ENCODE results near the gene LARP7. TPM values are rescaled to one million over a fixed set of nuclear protein-coding genes. Genes with fewer than 3 reads are reported as not detected.
"Not testable (repeated sequence)": the region's sequence is repeated elsewhere in the genome, so short reads cannot be mapped to it uniquely, and the experiment has no call there.

The LARP7 gene
- total RNA-seq (2014; rRNA removed; shearing (Covaris generic)): 31.7 and 37.9 TPM in 2 replicates
- polyA plus RNA-seq (2015; cell fraction: cytosol; rRNA removed): 31.5 and 41.2 TPM in 2 replicates
- polyA plus RNA-seq (2015; cell fraction: nucleus; rRNA removed): 50.2 and 51.1 TPM in 2 replicates

DNA sequence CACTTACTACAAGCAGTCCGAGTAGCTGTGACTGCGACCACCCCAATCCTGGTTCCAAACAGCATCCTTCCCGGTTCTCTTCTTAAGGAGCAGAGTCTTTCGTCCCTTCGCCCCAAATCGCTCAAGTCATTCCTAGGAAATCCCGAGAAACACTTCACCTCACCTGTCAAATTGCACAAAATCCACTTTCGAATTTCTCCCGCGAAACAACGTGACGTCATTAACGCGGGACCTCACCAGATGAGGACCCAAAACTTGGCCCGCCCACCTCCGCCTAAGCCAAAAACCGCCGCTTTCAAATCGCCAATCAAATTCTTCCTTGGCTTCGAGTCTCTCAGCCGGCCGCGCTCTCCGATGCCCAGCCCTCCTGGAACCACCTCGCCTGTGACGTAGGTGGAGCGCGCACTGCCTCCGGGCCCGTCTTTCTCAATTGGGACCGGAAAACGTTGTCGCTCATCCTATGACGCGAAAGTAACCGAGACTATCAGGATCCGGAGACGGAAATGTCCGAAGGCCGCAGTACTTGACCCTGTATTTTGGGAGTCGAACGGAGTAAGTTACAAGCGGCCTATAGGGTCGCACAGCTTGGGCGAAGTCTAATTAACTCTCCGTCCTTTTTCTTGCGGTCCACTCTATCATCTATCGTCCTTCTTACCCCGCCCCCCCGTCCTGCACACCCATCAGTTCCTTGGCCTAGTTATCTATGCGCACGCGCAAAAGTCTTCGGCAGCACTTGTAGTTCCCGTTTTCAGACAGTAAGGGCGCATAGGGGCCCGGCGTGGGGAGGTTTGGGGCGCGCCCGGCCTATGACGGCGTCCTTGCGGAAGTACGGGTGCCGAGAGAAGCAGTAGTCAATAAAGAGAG, at the start of gene LARP7, which contains the start of gene ZGRF1:
LARP7 (plus strand) TSS at position 456 of the 864 bp plus-strand sequence. CDS start 7,527 bp downstream, outside the sequence.
ZGRF1 (minus strand) TSS at position 222 of the 864 bp plus-strand sequence. CDS start 3,733 bp downstream, outside the sequence.
- peak; percentile 98 for DNase-seq (ENCODE audit: low read depth)

DNA sequence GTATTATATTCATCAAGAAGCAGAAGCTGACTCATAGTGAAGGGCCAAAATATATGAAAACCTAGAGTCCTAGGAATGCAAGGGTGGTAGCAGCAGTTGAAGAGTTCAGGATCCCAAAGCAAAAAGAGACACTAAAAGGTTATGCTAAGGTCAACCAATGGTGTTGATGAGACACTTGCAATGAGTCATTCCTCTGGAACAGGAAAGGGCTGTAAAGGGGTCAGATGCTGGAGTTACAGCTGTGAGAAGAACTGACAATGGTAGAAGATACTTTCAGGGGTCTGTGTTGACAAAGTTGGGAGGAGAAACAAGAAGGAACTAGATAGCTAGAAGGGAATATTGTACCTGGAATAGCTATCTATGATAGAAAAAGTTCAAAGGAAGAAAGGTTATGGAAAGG, 47.7 kb upstream of the LARP7 start:
- DNase-seq (ENCODE audit: low read depth): peak; percentile 57

DNA sequence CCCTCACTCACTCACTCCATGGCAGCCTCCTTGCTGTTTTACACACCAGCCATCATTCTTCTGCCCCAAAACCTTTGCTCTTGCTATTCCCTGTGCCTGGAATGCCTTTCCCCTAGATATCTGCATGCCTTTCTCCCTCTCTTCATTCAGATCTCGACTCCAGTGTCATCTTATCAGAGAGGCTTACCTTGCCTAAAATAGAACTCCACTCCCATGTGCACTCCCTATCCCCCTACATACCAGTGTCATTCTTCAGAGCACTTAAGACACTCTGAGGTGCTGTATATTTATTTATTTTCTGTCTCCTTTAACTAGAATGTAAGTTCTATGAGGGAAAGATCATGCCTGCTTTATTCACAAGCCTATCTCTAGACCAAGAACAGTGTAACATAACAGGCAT, 45.4 kb upstream of the LARP7 start:
- no peak for DNase-seq (ENCODE audit: low read depth)

DNA sequence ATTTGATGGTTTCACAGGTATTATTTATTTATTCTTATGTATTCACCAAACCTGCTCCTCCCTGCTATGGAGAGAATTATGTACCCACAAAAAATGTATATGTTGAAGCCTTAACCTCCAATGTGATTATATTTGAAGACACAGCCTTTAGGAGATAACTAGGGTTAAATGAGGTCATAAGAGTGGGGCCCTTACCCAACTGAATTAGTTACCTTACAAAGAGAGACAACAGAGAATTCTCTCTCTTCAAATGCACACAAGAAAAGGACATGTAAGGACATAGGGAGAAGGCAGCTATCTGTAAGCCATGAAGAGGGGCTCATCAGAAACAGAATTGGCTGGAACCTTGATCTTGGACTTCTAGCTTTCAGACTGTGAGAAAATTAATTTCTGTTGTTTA, 44.2 kb upstream of the LARP7 start:
- no peak for DNase-seq (ENCODE audit: low read depth)

DNA sequence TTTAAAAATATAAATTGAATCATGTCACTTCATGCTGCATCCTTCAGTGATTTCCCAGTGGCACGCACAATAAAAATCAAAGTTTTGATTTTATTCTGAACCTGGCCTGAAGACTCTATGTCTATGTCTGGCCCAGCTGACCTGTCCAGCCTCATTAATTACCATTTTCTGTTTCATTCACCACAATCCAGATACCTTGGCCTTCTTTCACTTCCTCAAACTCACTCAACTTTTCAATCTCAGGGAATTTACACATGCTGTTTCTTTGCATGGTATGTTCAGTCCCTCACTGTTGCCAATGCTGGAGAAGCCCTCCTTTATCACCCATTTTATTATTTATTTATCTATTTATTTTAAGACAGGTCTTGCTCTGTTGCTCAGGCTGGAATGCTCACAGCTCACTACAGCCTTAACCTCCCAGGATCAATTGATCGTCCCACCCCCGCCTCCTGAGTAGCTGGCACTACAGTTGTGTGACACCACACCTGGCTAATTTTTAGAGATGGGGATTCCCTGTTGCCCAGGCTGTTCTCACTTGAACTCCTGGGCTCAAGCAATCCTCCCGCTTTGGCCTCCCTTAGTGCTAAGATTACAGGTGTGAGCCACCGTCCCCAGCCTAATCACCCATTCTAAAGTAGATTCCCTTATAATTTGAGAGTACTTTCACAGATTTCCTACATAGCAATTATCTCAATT, 43.4 kb upstream of the LARP7 start:
- DNase-seq (ENCODE audit: low read depth): no peak

DNA sequence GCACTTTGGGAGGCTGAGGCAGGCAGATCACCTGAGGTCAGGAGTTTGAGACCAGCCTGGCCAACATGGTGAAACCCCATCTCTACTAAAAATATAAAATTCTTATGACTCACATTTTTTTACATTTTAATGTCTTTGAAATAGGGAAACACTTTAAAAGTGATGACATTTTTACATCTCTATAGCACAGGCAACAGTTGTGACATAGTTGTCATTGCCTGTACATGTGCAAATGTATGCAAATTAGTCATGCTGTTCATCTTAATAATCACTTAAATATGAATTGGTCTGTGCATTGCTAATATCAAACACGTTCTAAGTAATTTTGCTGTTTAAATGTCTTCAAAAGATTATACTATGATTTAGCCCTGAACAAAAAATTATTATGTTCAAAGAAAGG, 42.0 kb upstream of the LARP7 start:
- DNase-seq (ENCODE audit: low read depth): no peak

DNA sequence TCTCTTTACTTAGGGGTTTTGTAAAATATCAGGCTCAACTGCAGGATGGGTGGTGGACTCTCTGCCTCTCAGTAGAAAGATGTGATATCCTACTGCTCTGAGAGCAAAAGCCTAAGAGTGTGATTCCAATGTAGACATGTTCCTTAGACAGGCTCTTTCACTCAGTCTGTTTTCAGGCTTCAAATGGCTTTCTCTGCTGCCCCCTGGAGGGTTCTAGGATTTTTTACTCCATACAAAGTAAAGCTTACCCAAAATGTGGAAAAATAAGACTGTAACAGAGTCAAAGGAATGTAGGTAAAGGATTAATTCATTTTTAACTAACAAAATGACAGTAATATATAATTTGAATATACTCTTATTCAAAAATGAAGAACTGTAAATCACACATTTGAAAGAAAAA, 32.4 kb upstream of the LARP7 start:
- DNase-seq (ENCODE audit: low read depth): peak; percentile 50

DNA sequence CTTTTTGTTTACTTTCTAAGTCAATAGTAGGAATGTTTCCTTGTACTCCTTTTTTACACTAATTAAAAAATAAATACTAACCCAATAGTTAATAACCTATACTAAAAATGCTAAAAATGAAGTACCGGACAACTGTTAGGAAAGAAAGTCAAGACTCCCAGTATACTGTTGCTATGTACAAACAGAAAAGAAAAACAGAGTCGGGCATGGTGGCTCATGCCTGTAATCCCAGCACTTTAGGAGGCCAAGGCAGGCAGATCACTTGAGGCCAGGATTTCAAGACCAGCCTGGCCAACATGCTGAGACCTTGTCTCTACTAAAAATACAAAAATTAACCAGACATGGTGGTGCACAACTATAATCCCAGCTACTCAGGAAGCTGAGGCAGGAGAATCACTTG, 24.1 kb upstream of the LARP7 start:
- DNase-seq (ENCODE audit: low read depth): not testable (repeated sequence)

DNA sequence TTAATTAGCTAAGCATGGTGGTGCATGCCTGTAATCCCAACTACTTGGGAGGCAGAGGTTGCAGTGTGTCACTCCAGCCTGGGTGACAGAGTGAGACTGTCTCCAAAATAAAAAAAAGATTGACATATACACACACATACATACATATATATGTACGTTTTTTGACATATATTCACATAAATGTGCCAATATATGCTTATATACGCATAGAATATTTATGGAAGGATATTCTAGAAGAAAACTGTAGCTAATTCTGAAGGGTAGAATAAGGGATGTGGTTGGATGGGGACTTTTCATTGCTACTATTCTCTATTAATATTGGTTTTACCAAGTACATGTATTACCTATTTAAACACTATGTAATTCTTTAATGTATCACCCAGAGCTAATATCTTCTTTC, 20.0 kb upstream of the LARP7 start:
- DNase-seq (ENCODE audit: low read depth): no peak

DNA sequence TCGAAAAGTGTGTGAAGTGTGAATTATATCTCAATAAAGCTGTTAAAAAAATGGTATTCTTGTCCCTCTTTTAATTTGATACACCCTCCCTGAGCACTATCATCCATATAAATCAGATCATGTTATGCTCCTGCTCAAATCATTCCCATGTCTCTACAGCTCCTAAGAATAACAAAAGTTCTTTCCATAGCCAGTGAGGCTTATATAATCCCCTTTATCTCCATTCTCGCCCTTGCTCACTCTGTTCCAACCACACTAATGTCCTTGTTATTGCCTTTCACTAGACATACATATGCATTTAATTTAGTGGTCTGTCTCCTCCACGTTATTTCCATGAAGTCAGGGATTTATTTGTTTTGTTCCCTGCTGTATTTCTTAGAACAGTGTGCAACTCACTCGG, 10.7 kb upstream of the LARP7 start:
- DNase-seq (ENCODE audit: low read depth): no peak

DNA sequence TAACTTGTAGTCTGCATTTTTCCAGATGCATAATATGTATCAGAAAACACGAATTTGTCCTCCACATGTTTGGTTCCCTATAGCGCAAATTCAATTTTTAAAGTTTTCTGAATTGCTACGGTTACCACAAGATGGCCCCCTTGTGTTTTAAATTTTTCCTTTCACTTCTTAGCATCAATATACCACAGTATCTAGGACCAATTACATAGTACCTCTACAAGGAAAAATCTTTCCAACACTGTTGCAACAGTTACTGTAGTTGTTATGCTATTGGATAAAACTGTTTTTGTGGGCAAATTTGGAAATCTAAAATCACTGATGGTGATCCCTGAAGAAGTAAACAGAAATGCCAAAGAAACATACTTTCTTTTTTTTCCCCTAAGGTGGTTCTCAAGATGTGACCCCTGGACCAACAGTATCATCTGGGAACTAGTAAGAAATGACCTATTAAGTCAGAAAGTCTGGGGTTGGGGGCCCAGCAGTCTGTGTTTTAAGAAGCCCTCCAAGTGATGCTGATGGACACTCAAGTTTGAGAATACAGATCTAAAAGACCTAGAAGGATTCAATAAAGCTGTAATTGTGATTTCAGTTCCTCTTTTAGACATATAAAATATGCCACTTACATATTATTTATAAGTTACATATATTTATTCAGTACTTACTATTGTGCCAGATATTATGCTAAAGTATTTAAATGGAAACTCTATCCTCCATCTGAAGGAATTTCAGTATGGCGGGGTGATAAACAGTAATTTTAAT, 3.3 kb upstream of the LARP7 start:
- DNase-seq (ENCODE audit: low read depth): peak; percentile 52

DNA sequence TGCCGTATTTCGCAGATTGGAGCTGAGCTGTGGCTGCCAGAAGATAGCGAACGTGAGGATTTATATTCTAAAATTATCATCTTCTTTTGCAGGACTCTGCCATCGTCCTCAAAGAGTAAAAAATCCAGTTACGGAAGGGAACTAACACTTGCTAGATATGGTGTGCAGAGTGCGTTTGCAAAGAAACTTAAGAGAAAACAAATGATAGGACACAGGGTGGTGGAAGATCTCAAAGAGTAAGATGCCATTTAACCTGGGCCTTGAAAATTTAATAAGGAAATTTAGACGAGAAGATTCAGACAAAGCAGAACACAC, 566 bp downstream of the LARP7 start:
- DNase-seq (ENCODE audit: low read depth): no peak

DNA sequence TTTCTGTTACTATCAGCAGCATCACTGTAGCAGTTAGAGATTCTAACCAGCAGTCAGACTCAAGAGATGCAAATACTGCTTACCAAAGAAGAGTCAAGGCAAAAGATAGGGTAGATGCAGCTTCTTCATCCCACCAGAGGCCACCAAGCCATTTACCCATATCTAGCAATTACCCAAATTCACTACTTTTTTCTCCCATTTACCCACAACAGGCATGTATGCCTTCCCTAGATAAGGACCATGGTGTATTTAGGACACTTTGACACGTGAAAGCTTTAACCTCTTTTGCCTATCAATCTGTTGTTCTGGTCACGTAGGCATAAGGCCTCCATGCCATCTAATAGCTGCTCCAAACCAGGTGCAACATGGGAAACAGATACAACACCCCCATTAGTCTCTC, 5.6 kb downstream of the LARP7 start:
- no peak for DNase-seq (ENCODE audit: low read depth)

DNA sequence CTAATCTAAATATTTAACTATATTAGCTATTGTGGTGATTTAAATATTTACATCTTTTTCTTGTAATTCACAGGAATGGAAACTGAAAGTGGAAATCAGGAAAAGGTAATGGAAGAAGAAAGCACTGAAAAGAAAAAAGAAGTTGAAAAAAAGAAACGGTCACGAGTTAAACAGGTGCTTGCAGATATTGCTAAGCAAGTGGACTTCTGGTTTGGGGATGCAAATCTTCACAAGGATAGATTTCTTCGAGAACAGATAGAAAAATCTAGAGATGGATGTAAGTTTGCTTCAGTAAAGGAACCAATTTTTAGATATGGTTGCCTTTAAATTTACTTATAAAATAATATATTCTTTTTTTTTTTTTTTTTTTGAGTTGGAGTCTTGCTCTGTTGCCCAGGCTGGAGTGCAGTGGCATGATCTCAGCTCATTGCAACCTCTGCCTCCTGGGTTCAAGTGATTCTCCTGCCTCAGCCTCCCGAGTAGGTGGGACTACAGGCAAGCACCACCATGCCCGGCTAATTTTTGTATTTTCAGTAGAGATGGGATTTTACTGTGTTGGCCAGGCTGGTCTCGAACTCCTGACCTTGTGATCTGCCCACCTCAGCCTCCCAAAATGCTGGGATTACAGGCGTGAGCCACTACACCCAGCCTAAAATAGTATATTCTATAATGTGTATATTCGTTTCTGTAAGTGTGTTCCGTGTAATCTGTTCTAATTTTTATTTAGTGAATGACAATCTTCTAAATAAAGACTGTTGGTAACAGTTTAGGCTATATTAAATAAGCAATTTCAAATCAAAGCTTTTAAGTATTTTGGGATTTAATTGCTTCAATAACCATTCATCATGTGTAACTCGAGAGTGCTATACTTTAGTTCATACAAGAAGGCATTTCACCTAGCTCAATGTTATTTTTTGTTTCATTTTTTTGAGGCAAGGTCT, 7.9 kb downstream of the LARP7 start:
- not testable (repeated sequence) for DNase-seq (ENCODE audit: low read depth)

DNA sequence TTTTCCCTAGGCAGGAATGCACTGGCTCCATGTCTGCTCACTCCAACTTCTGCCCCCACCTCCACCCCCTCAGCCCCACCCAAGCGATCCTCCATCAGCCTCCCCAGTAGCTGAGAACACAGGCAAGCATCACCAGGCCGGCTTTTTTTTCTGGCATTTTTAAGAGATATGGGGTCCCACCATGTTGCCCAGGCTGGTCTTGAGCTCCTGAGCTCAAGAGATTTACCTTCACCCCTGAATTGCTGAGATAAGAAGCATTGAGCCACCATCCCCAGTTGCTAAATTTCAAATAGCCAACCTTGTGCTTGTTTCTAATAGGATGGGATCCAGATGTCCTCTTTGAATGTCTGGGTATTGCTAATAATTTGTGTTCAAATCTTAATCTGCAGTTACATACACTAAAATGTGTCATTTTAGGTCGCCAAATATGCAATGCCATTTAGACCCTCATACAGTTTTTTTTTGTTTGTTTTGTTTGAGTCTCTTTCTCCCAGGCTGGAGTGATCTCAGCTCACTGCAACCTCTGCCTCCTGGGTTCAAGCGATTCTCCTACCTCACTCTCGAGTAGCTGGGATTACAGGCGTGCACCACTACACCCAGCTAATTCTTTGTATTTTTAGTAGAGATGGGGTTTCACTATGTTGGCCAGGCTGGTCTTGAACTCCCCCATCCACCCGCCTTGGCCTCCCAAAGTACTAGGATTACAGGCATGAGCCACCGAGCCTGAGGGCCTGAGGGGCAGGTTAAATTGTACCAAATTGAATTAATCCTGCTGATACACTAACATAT, 8.8 kb downstream of the LARP7 start:
- DNase-seq (ENCODE audit: low read depth): no peak

DNA sequence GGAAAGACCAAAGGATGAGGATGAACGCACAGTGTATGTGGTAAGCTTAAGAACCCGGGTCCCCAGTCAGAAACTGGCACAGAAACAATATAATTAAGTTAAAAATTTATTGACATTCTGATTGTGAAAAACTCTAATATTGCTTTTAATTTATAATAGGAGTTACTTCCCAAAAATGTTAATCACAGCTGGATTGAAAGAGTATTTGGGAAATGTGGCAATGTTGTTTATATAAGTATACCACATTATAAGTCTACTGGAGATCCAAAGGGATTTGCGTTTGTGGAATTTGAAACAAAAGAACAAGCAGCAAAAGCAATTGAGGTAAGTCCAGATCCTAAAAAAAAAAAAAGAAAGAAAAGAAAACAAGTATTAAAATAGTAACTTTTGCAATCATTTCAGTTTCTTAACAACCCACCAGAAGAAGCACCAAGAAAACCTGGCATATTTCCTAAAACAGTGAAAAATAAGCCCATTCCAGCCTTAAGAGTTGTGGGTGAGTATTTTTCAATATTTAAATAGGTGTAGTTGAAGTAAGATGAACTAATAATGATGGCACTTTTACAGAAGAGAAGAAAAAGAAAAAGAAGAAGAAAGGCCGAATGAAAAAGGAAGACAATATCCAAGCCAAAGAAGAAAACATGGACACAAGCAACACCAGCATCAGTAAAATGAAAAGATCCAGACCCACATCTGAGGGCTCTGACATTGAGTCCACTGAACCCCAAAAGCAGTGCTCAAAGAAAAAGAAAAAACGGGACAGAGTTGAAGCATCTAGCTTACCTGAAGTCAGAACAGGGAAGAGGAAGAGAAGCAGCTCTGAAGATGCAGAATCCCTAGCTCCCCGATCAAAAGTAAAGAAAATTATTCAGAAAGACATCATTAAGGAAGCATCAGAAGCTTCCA, 9.9 kb downstream of the LARP7 start:
- no peak for DNase-seq (ENCODE audit: low read depth)

DNA sequence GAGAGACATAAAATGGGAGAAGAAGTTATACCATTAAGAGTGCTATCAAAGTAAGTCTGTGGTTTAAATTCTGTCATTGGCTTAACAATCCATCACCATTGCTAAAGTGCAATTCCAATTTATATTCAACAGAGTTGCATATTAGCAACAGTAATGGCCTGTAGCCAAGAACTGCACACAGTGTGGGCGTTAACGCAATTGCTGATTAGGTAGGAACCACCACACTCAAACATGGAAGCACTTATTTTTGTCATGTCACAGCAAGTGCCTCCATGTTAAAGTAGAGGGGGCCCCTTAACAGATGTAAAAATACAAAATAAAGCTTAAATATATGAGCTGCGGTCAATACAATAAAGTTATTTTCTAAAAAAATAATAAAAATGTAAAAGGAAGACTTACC, 10.8 kb downstream of the LARP7 start:
- DNase-seq (ENCODE audit: low read depth): no peak

DNA sequence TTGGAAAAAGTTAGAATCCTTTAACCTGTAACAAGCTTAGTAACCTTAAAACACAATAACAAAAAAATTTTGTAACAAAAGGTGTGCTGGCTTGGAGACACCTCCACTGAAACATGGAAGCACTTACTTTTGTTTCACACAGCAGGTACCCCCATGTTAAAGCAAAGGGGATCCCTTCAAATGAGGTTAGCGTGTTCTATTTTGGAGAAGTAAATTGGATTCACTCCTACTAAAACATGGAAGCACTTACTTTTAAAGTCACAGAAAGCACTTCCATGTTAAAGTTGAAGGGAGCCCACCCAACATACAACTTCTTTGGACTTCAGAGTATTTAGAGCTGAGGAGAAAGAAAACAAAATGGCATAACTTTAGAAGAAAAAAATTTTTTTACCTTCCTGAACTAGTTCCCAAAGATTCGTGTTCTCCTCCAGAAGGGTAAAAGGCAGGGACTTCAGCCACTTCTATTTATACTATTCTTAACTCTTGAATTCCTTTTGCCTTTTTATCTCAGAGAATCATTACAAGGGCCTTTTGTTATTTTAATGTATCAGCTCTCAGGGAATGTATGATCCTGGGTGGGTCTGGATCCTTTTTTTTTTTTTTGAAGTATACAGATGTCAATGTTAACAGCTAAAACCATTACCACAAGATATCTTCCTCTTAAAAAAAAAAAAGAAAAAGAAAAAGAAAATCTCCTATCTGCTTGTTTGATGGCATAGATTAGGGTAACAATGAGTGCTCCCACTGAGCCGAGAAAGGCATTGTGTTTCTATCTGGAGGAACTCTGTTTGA, 11.5 kb downstream of the LARP7 start:
- no peak for DNase-seq (ENCODE audit: low read depth)

Data from HT1080 (cell line).